GM23338 (cell line): Measurements from ENCODE around the gene MS4A4A. TPM values are rescaled to one million over a fixed set of nuclear protein-coding genes. Genes with fewer than 3 reads are reported as not detected.
A peak's percentile ranks its signal among the peaks of the same experiment; 100 is the strongest.

Experiments
- ATAC-seq: fragments of 200-7000 bp; cut with Tn5 transposase; 3 replicates; pipeline ENCODE4 v1.9.1; 2020
- DNase-seq: peaks from one replicate; pipeline ENCODE4 v3.0.0-alpha.2; 2015; ENCODE audit warnings: low spot score
- H2AFZ ChIP-seq: fragments of 200-600 bp; sonication (generic); 2 replicates; pipeline ENCODE4 v1.8.0; 2016; ENCODE audit warnings: antibody characterized with exemption, mild to moderate bottlenecking, moderate library complexity
- H3F3A ChIP-seq: fragments of 200-600 bp; sonication (generic); replicated peaks from 2 replicates; pipeline ENCODE4 v1.8.0; 2017; ENCODE audit warnings: antibody characterized with exemption, mixed run types, low read depth
- H3K27ac ChIP-seq: fragments of 200-600 bp; sonication (generic); 2 replicates; pipeline ENCODE4 v1.6.1; 2016; ENCODE audit warnings: low read depth
- H3K27me3 ChIP-seq: fragments of 200-600 bp; sonication (generic); 2 replicates; pipeline ENCODE4 v1.8.0; 2016; ENCODE audit warnings: mild to moderate bottlenecking, mixed run types, moderate library complexity; ENCODE audit not compliant: insufficient read depth
- H3K36me3 ChIP-seq: fragments of 200-600 bp; sonication (generic); 2 replicates; pipeline ENCODE4 v1.8.0; 2016; ENCODE audit warnings: mild to moderate bottlenecking; ENCODE audit not compliant: insufficient read depth
- H3K4me1 ChIP-seq: fragments of 200-600 bp; sonication (generic); 2 replicates; pipeline ENCODE4 v1.8.0; 2016; ENCODE audit warnings: mild to moderate bottlenecking, moderate library complexity; ENCODE audit not compliant: insufficient read depth
- H3K4me2 ChIP-seq: fragments of 200-600 bp; sonication (generic); 2 replicates; pipeline ENCODE4 v1.7.1; 2017; ENCODE audit warnings: mixed run types
- H3K4me3 ChIP-seq: fragments of 200-600 bp; sonication (generic); 2 replicates; pipeline ENCODE4 v1.6.1; 2016; ENCODE audit warnings: mixed run types
- H3K79me2 ChIP-seq: fragments of 200-600 bp; sonication (generic); replicated peaks from 2 replicates; pipeline ENCODE4 v1.8.0; 2017; ENCODE audit warnings: mild to moderate bottlenecking; ENCODE audit not compliant: insufficient read depth
- H3K9me2 ChIP-seq: fragments of 200-600 bp; sonication (generic); 2 replicates; pipeline ENCODE4 v1.8.0; 2017; ENCODE audit not compliant: insufficient read depth
- H4K20me1 ChIP-seq: fragments of 200-600 bp; sonication (generic); replicated peaks from 2 replicates; pipeline ENCODE4 v1.8.0; 2017; ENCODE audit warnings: mild to moderate bottlenecking; ENCODE audit not compliant: insufficient read depth
- H3K27ac Mint-ChIP-seq: 2 replicates; pipeline ENCODE4 v1.8.0; 2020; ENCODE audit warnings: inconsistent platforms, mild to moderate bottlenecking, moderate library complexity, mixed read lengths
- H3K27me3 Mint-ChIP-seq: 3 replicates; pipeline ENCODE4 v1.8.0; 2022; ENCODE audit warnings: low read depth, mild to moderate bottlenecking, moderate library complexity, mixed read lengths, inconsistent platforms; ENCODE audit not compliant: insufficient read depth, poor library complexity
- H3K36me3 Mint-ChIP-seq: 3 replicates; pipeline ENCODE4 v1.8.0; 2021; ENCODE audit warnings: low read depth, mild to moderate bottlenecking, inconsistent platforms, moderate library complexity, mixed read lengths
- H3K4me1 Mint-ChIP-seq: 3 replicates; pipeline ENCODE4 v1.8.0; 2020; ENCODE audit warnings: mild to moderate bottlenecking, inconsistent platforms, mixed read lengths
- H3K4me3 Mint-ChIP-seq: 3 replicates; pipeline ENCODE4 v1.8.0; 2021; ENCODE audit warnings: moderate library complexity, mild to moderate bottlenecking, inconsistent platforms, mixed read lengths
- H3K9me3 Mint-ChIP-seq: 3 replicates; pipeline ENCODE4 v1.8.0; 2020; ENCODE audit warnings: moderate library complexity, mild to moderate bottlenecking, inconsistent platforms, mixed read lengths
- CREB1 ChIP-seq: fragments of 250-450 bp; sonication (Bioruptor Pico); IDR thresholded peaks from 2 replicates; pipeline ENCODE4 v1.5.0; 2020; ENCODE audit warnings: low read depth, mild to moderate bottlenecking, moderate library complexity
- CTCF ChIP-seq, 2 experiments: fragments of 200-600 bp in 1 of 2; sonication (generic) in 1 of 2; conservative IDR thresholded peaks; 2 replicates each; pipeline versions ENCODE4 v1.5.1 to v1.6.1; 2016 to 2017; ENCODE audit warnings: antibody characterized with exemption in 2 of 2, low read depth in 2 of 2, mild to moderate bottlenecking in 2 of 2, moderate library complexity in 1 of 2
- ETS1 ChIP-seq: IDR thresholded peaks from 2 replicates; pipeline ENCODE4 v1.6.1; 2016; ENCODE audit warnings: antibody characterized with exemption
- EZH2 ChIP-seq: fragments of 200-600 bp; sonication (generic); IDR thresholded peaks from one replicate; pipeline ENCODE4 v1.8.0; 2017; ENCODE audit warnings: antibody characterized with exemption, mild to moderate bottlenecking, low read depth; ENCODE audit not compliant: unreplicated experiment
- EZH2phosphoT487 ChIP-seq: fragments of 200-600 bp; sonication (generic); IDR thresholded peaks from one replicate; pipeline ENCODE4 v1.8.1; 2018; ENCODE audit warnings: antibody characterized with exemption; ENCODE audit not compliant: unreplicated experiment
- JUNB ChIP-seq: IDR thresholded peaks from one replicate; pipeline ENCODE4 v1.6.1; 2016; ENCODE audit warnings: antibody characterized with exemption; ENCODE audit not compliant: unreplicated experiment
- NANOG ChIP-seq: IDR thresholded peaks from 2 replicates; pipeline ENCODE4 v1.6.1; 2016; ENCODE audit warnings: antibody characterized with exemption, borderline replicate concordance
- POLR2AphosphoS5 ChIP-seq: IDR thresholded peaks from 2 replicates; pipeline ENCODE4 v1.6.1; 2016; ENCODE audit warnings: antibody characterized with exemption, low read depth
- REST ChIP-seq: IDR thresholded peaks from one replicate; pipeline ENCODE4 v1.6.1; 2018; ENCODE audit warnings: antibody characterized with exemption; ENCODE audit not compliant: unreplicated experiment
- STAT1 ChIP-seq: IDR thresholded peaks from one replicate; pipeline ENCODE4 v1.6.1; 2016; ENCODE audit warnings: antibody characterized with exemption; ENCODE audit not compliant: unreplicated experiment
- ZNF114 ChIP-seq: fragments of 250-450 bp; sonication (Bioruptor Pico); IDR thresholded peaks from 2 replicates; pipeline ENCODE4 v1.5.0; 2020; ENCODE audit warnings: mild to moderate bottlenecking, moderate library complexity
- ZNF331 ChIP-seq: fragments of 250-450 bp; sonication (Bioruptor Pico); IDR thresholded peaks from 2 replicates; pipeline ENCODE4 v1.5.0; 2020; ENCODE audit warnings: low read depth, mild to moderate bottlenecking, moderate library complexity
- polyA plus RNA-seq: library from polyadenylated mRNA; unstranded; fragments of >200 nt; fragmentation: Nextera tagmentation; extraction: Ambion mirVana; gene quantifications from 2 replicates; pipeline ENCODE4 v1.2.1, GENCODE V29; 2016
- total RNA-seq: library from RNA; depleted of rRNA; stranded (reverse); fragments of >200 nt; shearing (Covaris generic); gene quantifications from 2 replicates; pipeline ENCODE4 v1.2.3, GENCODE V29; 2014
- TF ChIP-seq, protein P1 (sequence below): fragments of 250-450 bp; sonication (Bioruptor Pico); IDR thresholded peaks from 2 replicates; pipeline ENCODE4 v1.5.0; 2020; ENCODE audit warnings: mild to moderate bottlenecking, moderate library complexity

Gene MS4A4A
- total and polyA plus RNA-seq, 2 experiments from 2014 or later: not detected

DNA sequence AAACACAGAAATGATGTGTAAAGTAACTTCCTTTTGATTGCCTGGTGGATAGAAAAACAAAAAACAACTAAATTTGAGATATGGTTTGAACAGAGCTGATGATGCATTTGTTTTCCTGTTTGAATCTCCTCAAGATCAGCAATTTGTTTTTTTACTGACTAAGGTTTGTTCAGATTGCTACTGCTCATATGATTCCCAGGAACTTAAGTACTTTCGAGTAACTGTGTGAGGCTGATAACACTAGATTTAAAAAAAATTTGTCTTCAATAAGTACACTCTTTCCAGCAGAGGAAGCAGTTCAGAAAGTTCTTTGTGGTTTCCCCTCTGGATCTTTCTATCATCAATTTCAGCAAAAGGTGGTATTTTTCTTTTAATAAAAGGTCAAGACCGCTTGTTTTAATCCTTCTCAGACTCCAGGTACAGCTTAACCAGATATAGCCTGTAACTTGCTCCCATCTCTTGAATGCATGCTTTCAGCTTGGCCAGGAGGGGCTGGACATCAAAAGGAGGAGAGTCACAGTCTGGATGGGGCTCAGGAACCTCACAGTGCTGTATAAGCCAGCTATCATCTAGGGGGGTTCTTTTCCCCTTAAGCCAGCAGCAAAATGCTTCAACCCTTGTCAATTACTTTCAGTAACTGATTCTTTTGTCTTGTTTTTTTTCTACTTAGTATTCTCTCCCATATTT lies 34.3 kb downstream of the MS4A4A start:
- Histone ChIP-seq H3K36me3 (no peaks in the 10 kb centered on the region), H4K20me1 (no peaks in the 10 kb centered on the region), H3K4me3 (no peak overlapping the region), H3K4me1 (no peaks in the 10 kb centered on the region), H3K79me2 (no peaks in the 10 kb centered on the region), H2AFZ (no peak overlapping the region; the same call in 1 of the 2 replicates), H3K27ac (no peak overlapping the region), H3K27me3 (no peaks in the 10 kb centered on the region), H3F3A (no peaks in the 10 kb centered on the region), H3K9me2 (peaks cover 5% of the 10 kb centered on the region; the same call in 1 of the 2 replicates), H3K4me2 (no peak overlapping the region)
- no peak overlapping the region for H3K4me3 Mint-ChIP-seq
- TF ChIP-seq POLR2AphosphoS5 (no peak), STAT1 (no peak), ZNF331 (CRISPR knock-in tag) (no peak), CTCF (conservative IDR thresholded peaks at IDR 0.05; ENCODE audit: low read depth in 2 of 2) (no peak), JUNB (no peak), EZH2 (no peak), EZH2phosphoT487 (no peak), NANOG (no peak), ETS1 (no peak), CREB1 (no peak), ZNF114 (no peak), REST (no peak)
- TF ChIP-seq, protein P1, sequence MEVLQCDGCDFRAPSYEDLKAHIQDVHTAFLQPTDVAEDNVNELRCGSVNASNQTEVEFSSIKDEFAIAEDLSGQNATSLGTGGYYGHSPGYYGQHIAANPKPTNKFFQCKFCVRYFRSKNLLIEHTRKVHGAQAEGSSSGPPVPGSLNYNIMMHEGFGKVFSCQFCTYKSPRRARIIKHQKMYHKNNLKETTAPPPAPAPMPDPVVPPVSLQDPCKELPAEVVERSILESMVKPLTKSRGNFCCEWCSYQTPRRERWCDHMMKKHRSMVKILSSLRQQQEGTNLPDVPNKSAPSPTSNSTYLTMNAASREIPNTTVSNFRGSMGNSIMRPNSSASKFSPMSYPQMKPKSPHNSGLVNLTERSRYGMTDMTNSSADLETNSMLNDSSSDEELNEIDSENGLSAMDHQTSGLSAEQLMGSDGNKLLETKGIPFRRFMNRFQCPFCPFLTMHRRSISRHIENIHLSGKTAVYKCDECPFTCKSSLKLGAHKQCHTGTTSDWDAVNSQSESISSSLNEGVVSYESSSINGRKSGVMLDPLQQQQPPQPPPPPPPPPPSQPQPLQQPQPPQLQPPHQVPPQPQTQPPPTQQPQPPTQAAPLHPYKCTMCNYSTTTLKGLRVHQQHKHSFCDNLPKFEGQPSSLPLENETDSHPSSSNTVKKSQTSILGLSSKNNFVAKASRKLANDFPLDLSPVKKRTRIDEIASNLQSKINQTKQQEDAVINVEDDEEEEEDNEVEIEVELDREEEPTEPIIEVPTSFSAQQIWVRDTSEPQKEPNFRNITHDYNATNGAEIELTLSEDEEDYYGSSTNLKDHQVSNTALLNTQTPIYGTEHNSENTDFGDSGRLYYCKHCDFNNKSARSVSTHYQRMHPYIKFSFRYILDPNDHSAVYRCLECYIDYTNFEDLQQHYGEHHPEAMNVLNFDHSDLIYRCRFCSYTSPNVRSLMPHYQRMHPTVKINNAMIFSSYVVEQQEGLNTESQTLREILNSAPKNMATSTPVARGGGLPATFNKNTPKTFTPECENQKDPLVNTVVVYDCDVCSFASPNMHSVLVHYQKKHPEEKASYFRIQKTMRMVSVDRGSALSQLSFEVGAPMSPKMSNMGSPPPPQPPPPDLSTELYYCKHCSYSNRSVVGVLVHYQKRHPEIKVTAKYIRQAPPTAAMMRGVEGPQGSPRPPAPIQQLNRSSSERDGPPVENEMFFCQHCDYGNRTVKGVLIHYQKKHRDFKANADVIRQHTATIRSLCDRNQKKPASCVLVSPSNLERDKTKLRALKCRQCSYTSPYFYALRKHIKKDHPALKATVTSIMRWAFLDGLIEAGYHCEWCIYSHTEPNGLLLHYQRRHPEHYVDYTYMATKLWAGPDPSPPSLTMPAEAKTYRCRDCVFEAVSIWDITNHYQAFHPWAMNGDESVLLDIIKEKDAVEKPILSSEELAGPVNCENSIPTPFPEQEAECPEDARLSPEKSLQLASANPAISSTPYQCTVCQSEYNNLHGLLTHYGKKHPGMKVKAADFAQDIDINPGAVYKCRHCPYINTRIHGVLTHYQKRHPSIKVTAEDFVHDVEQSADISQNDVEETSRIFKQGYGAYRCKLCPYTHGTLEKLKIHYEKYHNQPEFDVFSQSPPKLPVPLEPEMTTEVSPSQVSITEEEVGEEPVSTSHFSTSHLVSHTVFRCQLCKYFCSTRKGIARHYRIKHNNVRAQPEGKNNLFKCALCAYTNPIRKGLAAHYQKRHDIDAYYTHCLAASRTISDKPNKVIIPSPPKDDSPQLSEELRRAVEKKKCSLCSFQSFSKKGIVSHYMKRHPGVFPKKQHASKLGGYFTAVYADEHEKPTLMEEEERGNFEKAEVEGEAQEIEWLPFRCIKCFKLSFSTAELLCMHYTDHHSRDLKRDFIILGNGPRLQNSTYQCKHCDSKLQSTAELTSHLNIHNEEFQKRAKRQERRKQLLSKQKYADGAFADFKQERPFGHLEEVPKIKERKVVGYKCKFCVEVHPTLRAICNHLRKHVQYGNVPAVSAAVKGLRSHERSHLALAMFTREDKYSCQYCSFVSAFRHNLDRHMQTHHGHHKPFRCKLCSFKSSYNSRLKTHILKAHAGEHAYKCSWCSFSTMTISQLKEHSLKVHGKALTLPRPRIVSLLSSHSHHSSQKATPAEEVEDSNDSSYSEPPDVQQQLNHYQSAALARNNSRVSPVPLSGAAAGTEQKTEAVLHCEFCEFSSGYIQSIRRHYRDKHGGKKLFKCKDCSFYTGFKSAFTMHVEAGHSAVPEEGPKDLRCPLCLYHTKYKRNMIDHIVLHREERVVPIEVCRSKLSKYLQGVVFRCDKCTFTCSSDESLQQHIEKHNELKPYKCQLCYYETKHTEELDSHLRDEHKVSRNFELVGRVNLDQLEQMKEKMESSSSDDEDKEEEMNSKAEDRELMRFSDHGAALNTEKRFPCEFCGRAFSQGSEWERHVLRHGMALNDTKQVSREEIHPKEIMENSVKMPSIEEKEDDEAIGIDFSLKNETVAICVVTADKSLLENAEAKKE: no peak
- peak; percentile 19 for DNase-seq
- peaks cover 3% of the 10 kb centered on the region for H3K27me3 Mint-ChIP-seq
- H3K9me3 Mint-ChIP-seq: peaks cover 2% of the 10 kb centered on the region; the same call in 1 of the 3 replicates
- H3K36me3 Mint-ChIP-seq: no peaks in the 10 kb centered on the region
- no peaks in the 10 kb centered on the region; the same call in 2 of the 3 replicates for H3K4me1 Mint-ChIP-seq
- H3K27ac Mint-ChIP-seq: no peak overlapping the region; the same call in 1 of the 2 replicates
- ATAC-seq: peak; percentile 66
